GM06990 (cell line): ENCODE results near the gene STAC2.

Source experiments
- DNase-seq: peaks from one replicate; pipeline ENCODE4 v3.0.0-alpha.2; 2011; ENCODE audit not compliant: insufficient read length; ENCODE audit errors: extremely low read depth
- H3K27me3 ChIP-seq: replicated peaks from 2 replicates; pipeline ENCODE4 v1.6.0; 2011; ENCODE audit warnings: low read length; ENCODE audit not compliant: control insufficient read depth, insufficient read depth
- H3K36me3 ChIP-seq: 2 replicates; pipeline ENCODE4 v1.5.1; 2011; ENCODE audit warnings: low read length; ENCODE audit not compliant: control insufficient read depth, insufficient read depth
- H3K4me3 ChIP-seq: replicated peaks from 2 replicates; pipeline ENCODE4 v1.5.1; 2011; ENCODE audit warnings: low read depth, mild to moderate bottlenecking, control low read depth, low read length
- TF ChIP-seq, protein P1 (sequence below): IDR thresholded peaks from 2 replicates; pipeline ENCODE4 v1.5.1; 2011; ENCODE audit warnings: low read length, control low read depth, mild to moderate bottlenecking, inconsistent platforms; ENCODE audit not compliant: insufficient read depth, poor library complexity, severe bottlenecking

Gene STAC2

DNA sequence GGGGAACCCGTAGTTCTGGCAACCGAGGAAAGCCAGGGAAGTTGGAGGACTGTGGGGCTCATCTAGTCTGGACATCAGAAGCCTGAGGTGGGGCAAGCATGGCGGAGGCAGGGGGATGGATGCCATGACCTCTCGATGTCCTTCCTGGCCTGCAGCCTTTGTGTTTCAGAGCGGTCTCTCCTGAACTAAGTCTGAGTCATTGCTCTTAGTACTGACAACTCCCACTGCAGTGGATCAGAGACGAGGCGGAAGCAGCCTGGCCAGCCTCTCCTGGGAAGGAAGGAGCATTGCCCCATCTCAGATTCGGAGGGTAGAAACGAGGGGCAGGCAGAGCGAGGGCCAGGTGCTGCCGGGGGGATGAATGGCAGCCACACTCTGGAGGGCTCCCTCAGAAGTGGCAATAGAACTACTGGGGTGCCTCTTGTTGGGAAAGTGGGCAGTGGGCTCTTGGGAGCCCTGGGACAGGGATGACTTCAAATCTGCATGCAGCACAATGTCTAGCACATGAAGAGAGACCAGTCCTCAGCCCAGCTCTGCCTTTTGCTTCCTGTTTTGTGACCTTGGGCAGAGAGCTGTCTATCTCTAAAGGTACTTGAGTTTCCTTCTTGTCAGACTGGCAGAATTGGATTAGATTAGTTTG lies 3.6 kb upstream of the STAC2 start:
- TF ChIP-seq, protein P1, sequence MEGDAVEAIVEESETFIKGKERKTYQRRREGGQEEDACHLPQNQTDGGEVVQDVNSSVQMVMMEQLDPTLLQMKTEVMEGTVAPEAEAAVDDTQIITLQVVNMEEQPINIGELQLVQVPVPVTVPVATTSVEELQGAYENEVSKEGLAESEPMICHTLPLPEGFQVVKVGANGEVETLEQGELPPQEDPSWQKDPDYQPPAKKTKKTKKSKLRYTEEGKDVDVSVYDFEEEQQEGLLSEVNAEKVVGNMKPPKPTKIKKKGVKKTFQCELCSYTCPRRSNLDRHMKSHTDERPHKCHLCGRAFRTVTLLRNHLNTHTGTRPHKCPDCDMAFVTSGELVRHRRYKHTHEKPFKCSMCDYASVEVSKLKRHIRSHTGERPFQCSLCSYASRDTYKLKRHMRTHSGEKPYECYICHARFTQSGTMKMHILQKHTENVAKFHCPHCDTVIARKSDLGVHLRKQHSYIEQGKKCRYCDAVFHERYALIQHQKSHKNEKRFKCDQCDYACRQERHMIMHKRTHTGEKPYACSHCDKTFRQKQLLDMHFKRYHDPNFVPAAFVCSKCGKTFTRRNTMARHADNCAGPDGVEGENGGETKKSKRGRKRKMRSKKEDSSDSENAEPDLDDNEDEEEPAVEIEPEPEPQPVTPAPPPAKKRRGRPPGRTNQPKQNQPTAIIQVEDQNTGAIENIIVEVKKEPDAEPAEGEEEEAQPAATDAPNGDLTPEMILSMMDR: no peak
- DNase-seq: no peak
- Histone ChIP-seq H3K36me3 (no peaks in the 10 kb centered on the region), H3K4me3 (no peak overlapping the region), H3K27me3 (peaks cover 7% of the 10 kb centered on the region)

GRCh38 chr17:39227364-39227919 lies 1.7 kb upstream of the STAC2 start:
- TF ChIP-seq, protein P1: no peak
- no peak overlapping the region for H3K4me3 ChIP-seq
- no peaks in the 10 kb centered on the region for H3K36me3 ChIP-seq
- DNase-seq: no peak
- H3K27me3 ChIP-seq: peaks cover 7% of the 10 kb centered on the region

DNA sequence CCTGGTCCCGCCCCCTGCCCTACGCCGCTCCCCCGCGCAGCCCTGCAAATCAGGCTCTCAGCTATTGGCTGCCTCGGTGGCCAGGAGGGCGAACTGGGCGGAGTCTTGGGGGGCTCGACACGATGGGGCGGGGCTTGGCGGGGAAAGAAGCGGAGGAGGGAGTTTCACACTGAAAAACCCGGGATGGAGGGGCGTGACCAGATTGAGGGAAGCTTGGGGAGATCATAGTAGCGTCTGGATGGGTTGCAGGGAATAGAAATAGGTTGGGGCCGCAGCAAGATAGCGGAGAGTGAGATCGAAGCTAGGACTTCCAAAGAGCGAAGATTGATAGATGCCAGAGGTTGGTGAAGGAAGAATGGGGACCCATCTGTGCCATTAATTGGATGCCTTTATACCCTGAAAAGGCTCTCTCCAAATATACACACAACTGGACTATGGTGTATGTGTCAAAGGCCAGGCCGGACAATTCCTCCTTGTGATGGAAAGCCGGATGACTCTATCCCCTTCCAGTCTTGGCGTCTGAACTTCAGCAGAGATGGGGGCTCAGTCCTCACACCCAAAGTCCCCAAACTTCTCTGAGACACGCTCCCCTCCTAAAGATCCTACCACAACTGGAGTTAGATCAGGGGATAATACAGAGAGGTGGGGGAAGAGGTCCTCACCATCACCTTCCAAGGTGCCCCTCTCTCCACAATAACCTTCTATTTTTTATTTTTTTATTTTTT lies 376 bp upstream of the STAC2 start:
- no peak for DNase-seq
- Histone ChIP-seq H3K36me3 (no peaks in the 10 kb centered on the region), H3K4me3 (no peak overlapping the region), H3K27me3 (peaks cover 7% of the 10 kb centered on the region)
- TF ChIP-seq, protein P1: no peak

DNA sequence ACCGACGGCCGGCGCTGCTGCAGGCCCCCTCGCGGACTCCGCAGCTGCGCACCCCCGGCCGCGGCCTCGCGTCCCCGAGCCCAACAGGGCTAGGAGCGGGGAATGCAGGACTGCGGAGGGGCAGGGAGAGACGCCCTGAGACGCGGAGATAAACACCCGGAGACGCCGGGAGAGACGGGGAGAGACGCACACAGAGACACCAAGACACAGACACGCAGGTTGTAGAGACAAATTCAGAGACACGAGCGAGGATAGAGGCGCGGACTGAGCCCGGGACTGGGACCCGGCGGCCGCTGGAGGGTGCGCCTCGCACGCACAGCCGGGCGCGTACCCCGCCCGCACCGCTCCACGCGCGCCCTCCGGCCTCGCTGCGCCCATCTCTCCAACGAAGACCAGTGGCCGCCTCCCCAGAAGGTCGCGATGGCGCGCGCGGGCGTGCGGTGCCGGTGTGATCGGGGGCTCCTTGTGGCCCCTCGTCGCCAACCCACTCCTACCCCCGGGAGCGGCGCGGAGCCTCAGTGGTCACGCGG lies 902 bp downstream of the STAC2 start:
- no peak overlapping the region for H3K4me3 ChIP-seq
- peaks cover 7% of the 10 kb centered on the region for H3K27me3 ChIP-seq
- no peak for DNase-seq
- H3K36me3 ChIP-seq: no peaks in the 10 kb centered on the region
- TF ChIP-seq, protein P1: no peak

GRCh38 chr17:39223907-39224777 lies 1.6 kb downstream of the STAC2 start:
- no peak for DNase-seq
- TF ChIP-seq, protein P1: no peak
- Histone ChIP-seq H3K4me3 (no peak overlapping the region), H3K36me3 (no peaks in the 10 kb centered on the region), H3K27me3 (peaks cover 7% of the 10 kb centered on the region)
